IMR-90 (cell line): Measurements from ENCODE around the gene MRGPRX2. TPM values are rescaled to one million over a fixed set of nuclear protein-coding genes. Genes with fewer than 3 reads are reported as not detected.

Experiments used
- ATAC-seq: fragments of 200-7000 bp; cut with Tn5 transposase; 2 replicates; pipeline ENCODE4 v1.9.1; 2020; ENCODE audit warnings: low read depth, mild to moderate bottlenecking, moderate library complexity
- BruUV-seq: library from RNA; stranded (reverse); fragments of 400-500 nt; replicated peaks from 2 replicates; lab custom pipeline; 2021; lab: Mats Ljungman, UMichigan
- CTCF ChIA-PET: fragments of 300-600 bp; formaldehyde crosslinking; extraction: SDS; loops from one replicate; lab custom pipeline; 2021; ENCODE audit warnings: antibody characterized with exemption; lab: Yijun Ruan, JAX
- POLR2A ChIA-PET: fragments of 300-600 bp; sonication (Branson Sonifier 250); formaldehyde crosslinking; loops from one replicate; lab custom pipeline; 2022; ENCODE audit warnings: antibody characterized with exemption; ENCODE audit not compliant: unreplicated experiment; lab: Charles Lee
- DNase-seq: peaks from one replicate; pipeline ENCODE4 v3.0.0; 2013
- H2AFZ ChIP-seq: replicated peaks from 2 replicates; pipeline ENCODE3; 2013; ENCODE audit warnings: low read length, mild to moderate bottlenecking; ENCODE audit not compliant: poor library complexity
- H2AK5ac ChIP-seq: 2 replicates; pipeline ENCODE4 v1.6.1; 2013; ENCODE audit warnings: low read depth, low read length, inconsistent platforms
- H2AK9ac ChIP-seq: replicated peaks from 2 replicates; pipeline ENCODE3; 2013; ENCODE audit warnings: mild to moderate bottlenecking, low read depth, low read length, moderate library complexity; ENCODE audit not compliant: poor library complexity
- H2BK120ac ChIP-seq: 2 replicates; pipeline ENCODE4 v1.6.1; 2013; ENCODE audit warnings: low read depth, low read length, inconsistent platforms
- H2BK15ac ChIP-seq: 3 replicates; pipeline ENCODE4 v1.6.1; 2013; ENCODE audit warnings: low read depth, low read length, inconsistent platforms
- H2BK20ac ChIP-seq: 2 replicates; pipeline ENCODE4 v1.6.1; 2013; ENCODE audit warnings: low read depth, mild to moderate bottlenecking, inconsistent platforms, low read length, moderate library complexity
- H2BK5ac ChIP-seq: 2 replicates; pipeline ENCODE4 v1.6.1; 2013; ENCODE audit warnings: mild to moderate bottlenecking, low read depth, low read length, inconsistent platforms; ENCODE audit not compliant: poor library complexity, severe bottlenecking
- H3K14ac ChIP-seq: replicated peaks from 2 replicates; pipeline ENCODE4 v1.6.1; 2013; ENCODE audit warnings: low read depth, low read length, inconsistent platforms
- H3K18ac ChIP-seq: 2 replicates; pipeline ENCODE4 v1.6.1; 2013; ENCODE audit warnings: low read depth, low read length, control low read depth
- H3K23ac ChIP-seq: 2 replicates; pipeline ENCODE4 v1.6.1; 2013; ENCODE audit warnings: low read depth, low read length, inconsistent platforms
- H3K27ac ChIP-seq: 2 replicates; pipeline ENCODE4 v1.5.1; 2013; ENCODE audit warnings: mild to moderate bottlenecking, control low read depth, low read length; ENCODE audit not compliant: insufficient read depth
- H3K27me3 ChIP-seq: 2 replicates; pipeline ENCODE4 v1.6.1; 2013; ENCODE audit warnings: low read length; ENCODE audit not compliant: control insufficient read depth, insufficient read depth
- H3K36me3 ChIP-seq: 2 replicates; pipeline ENCODE4 v1.6.1; 2013; ENCODE audit warnings: low read length, mixed read lengths; ENCODE audit not compliant: control insufficient read depth, insufficient read depth
- H3K4ac ChIP-seq: 2 replicates; pipeline ENCODE4 v1.6.1; 2013; ENCODE audit warnings: low read depth, low read length, inconsistent platforms
- H3K4me1 ChIP-seq: 2 replicates; pipeline ENCODE4 v1.6.1; 2013; ENCODE audit warnings: low read length, mixed read lengths; ENCODE audit not compliant: control insufficient read depth, insufficient read depth
- H3K4me2 ChIP-seq: 2 replicates; pipeline ENCODE4 v1.6.1; 2013; ENCODE audit warnings: low read depth, mild to moderate bottlenecking, control low read depth, low read length, moderate library complexity
- H3K4me3 ChIP-seq: 2 replicates; pipeline ENCODE4 v1.5.1; 2013; ENCODE audit warnings: low read depth, mild to moderate bottlenecking, control low read depth, low read length, moderate library complexity; ENCODE audit not compliant: insufficient read depth
- H3K56ac ChIP-seq: 2 replicates; pipeline ENCODE4 v1.6.1; 2013; ENCODE audit warnings: low read length, inconsistent platforms; ENCODE audit not compliant: insufficient read depth; ENCODE audit errors: extremely low read depth
- H3K79me1 ChIP-seq, 2 experiments: 2 replicates each; pipeline ENCODE4 v1.6.1; 2013; ENCODE audit warnings: low read length in 2 of 2, inconsistent platforms in 1 of 2, low read depth in 1 of 2
- H3K9ac ChIP-seq: 2 replicates; pipeline ENCODE4 v1.6.1; 2013; ENCODE audit warnings: low read depth, low read length, control low read depth
- H3K9me1 ChIP-seq: 2 replicates; pipeline ENCODE4 v1.6.1; 2013; ENCODE audit warnings: low read length, inconsistent platforms; ENCODE audit not compliant: insufficient read depth
- H3K9me3 ChIP-seq: 2 replicates; pipeline ENCODE4 v1.6.1; 2013; ENCODE audit warnings: low read length; ENCODE audit not compliant: control insufficient read depth, insufficient read depth
- H4K20me1 ChIP-seq: 2 replicates; pipeline ENCODE4 v1.6.1; 2013; ENCODE audit warnings: low read length, inconsistent platforms; ENCODE audit not compliant: insufficient read depth
- H4K5ac ChIP-seq: 2 replicates; pipeline ENCODE4 v1.6.1; 2013; ENCODE audit warnings: mild to moderate bottlenecking, low read depth, low read length, control low read depth
- H4K8ac ChIP-seq, 2 experiments: 2 replicates each; pipeline ENCODE4 v1.6.1; 2013; ENCODE audit warnings: low read depth in 2 of 2, low read length in 2 of 2, control low read depth in 1 of 2, inconsistent platforms in 1 of 2
- H4K91ac ChIP-seq: 2 replicates; pipeline ENCODE4 v1.6.1; 2013; ENCODE audit warnings: low read depth, low read length, inconsistent platforms; ENCODE audit not compliant: insufficient read depth
- BHLHE40 ChIP-seq: fragments of 150-350 bp; IDR thresholded peaks from 2 replicates; pipeline ENCODE4 v1.6.1; 2016; ENCODE audit warnings: mild to moderate bottlenecking, low read depth, low read length
- CTCF ChIP-seq: conservative IDR thresholded peaks from 2 replicates; pipeline ENCODE4 v1.5.1; 2012; ENCODE audit warnings: mild to moderate bottlenecking, low read depth, low read length, improper control_type of control experiment
- MAFK ChIP-seq: IDR thresholded peaks from 2 replicates; pipeline ENCODE4 v1.6.1; 2012; ENCODE audit warnings: low read depth, low read length, improper control_type of control experiment
- MAZ ChIP-seq: IDR thresholded peaks from 2 replicates; pipeline ENCODE4 v1.6.1; 2012; ENCODE audit warnings: low read depth, mild to moderate bottlenecking, low read length, improper control_type of control experiment, moderate library complexity, borderline replicate concordance
- MXI1 ChIP-seq: IDR thresholded peaks from 2 replicates; pipeline ENCODE4 v1.6.1; 2012; ENCODE audit warnings: low read depth, mild to moderate bottlenecking, low read length, moderate library complexity, borderline replicate concordance
- POLR2A ChIP-seq: IDR thresholded peaks from 2 replicates; pipeline ENCODE4 v1.6.1; 2012; ENCODE audit warnings: mild to moderate bottlenecking, low read depth, low read length
- RAD21 ChIP-seq: IDR thresholded peaks from 2 replicates; pipeline ENCODE4 v1.6.1; 2012; ENCODE audit warnings: low read length, improper control_type of control experiment
- USF2 ChIP-seq: fragments of 150-350 bp; IDR thresholded peaks from 2 replicates; pipeline ENCODE4 v1.6.1; 2017; ENCODE audit warnings: mild to moderate bottlenecking, antibody characterized with exemption, low read length, low read depth
- WGBS, 2 experiments: methylation state at CpG; one replicate each; pipeline versions ENCODE4 v1.1.5 to v1.1.7; 2013; ENCODE audit warnings: missing lambda C conversion rate in 2 of 2; ENCODE audit not compliant: insufficient read length in 1 of 2; ENCODE audit errors: extremely low coverage in 2 of 2; 5-methylcytosine and 5-hydroxymethylcytosine counted together
- dilution Hi-C: fragments of 300-500 bp; cut with HindIII; formaldehyde crosslinking; loops from one replicate; pipeline ENCODE4 v1.14.3; 2018; ENCODE audit warnings: low sequenced_read_pairs; ENCODE audit not compliant: unreplicated experiment
- in situ Hi-C: fragments of 300-500 bp; cut with MboI; formaldehyde crosslinking; loops from 3 replicates; pipeline ENCODE4 v1.14.3; 2019; ENCODE audit warnings: low sequenced_read_pairs, inconsistent platforms, mixed read lengths
- intact Hi-C: fragments of 100-400 bp; cut with micrococcal nuclease; formaldehyde crosslinking; loops from 2 replicates; pipeline ENCODE4 v1.10.0; 2022
- polyA plus RNA-seq, 3 experiments: library from polyadenylated mRNA; depleted of rRNA; stranded (reverse); fragments of >200 nt; gene quantifications; 2 replicates each; pipeline ENCODE4 v1.2.3, GENCODE V29; 2012; ENCODE audit warnings: low replicate concordance in 1 of 3
- total RNA-seq: library from RNA; depleted of rRNA; stranded (reverse); fragments of >200 nt; gene quantifications from 2 replicates; pipeline ENCODE4 v1.2.3, GENCODE V29; 2012

Gene MRGPRX2
- total and polyA plus RNA-seq, 2 of the 4 experiments (the other 2 are of a cell fraction): not detected

DNA sequence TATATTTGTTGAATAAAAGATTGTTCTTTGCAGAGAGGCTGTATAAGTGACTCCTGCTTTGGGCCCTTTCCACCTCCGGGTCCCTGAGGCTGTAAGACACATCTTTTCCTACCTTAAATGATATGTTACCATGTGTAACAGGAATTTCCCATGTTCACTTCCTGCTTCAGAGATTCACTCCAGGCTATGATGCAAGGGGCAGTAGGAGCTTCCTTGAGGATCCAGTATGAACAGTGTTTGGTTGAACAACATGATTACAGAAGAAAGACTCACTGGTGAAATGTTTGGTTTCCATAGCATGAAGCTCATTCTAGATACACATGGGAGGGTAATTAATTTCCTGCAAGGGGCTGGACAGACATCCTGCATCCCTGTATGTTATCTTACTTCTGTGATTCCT lies 30.8 kb upstream of the MRGPRX2 start:
- Histone ChIP-seq H2BK15ac (no peak overlapping the region), H3K4me2 (no peak overlapping the region)
- CTCF ChIA-PET: no interaction called here

More for the DNA sequence above, 30.8 kb upstream of the MRGPRX2 start:
- no peak overlapping the region for H3K14ac ChIP-seq
- H2BK20ac ChIP-seq: no peak overlapping the region
- no peak overlapping the region for H3K23ac ChIP-seq
- H2AK5ac ChIP-seq: no peak overlapping the region
- dilution Hi-C loops: no loop called here
- H3K56ac ChIP-seq: no peak overlapping the region
- no peaks in the 10 kb centered on the region for H3K4me1 ChIP-seq
- no peak overlapping the region for H3K4me3 ChIP-seq
- H3K27me3 ChIP-seq: peaks cover 4% of the 10 kb centered on the region
- H4K20me1 ChIP-seq: no peaks in the 10 kb centered on the region
- no TSS peak for BruUV-seq
- WGBS, 2 experiments: no CpG with 5 or more reads among the region's 1 CpG
- H4K5ac ChIP-seq: no peak overlapping the region
- intact Hi-C loops: no loop called here
- no peak overlapping the region for H2AFZ ChIP-seq
- in situ Hi-C loops: loop anchor here (25.0 kb wide), 1 partner anchor 671 kb away; no protein-coding TSS in a partner anchor
- no peak overlapping the region for H3K9ac ChIP-seq
- DNase-seq: no peak
- no peak overlapping the region for H2BK5ac ChIP-seq
- no peak overlapping the region for H4K8ac ChIP-seq
- H3K79me1 ChIP-seq: no peaks in the 10 kb centered on the region
- no peak overlapping the region for H3K18ac ChIP-seq
- TF ChIP-seq POLR2A: no peak
- TF ChIP-seq MXI1: no peak
- TF ChIP-seq CTCF: no peak
- TF ChIP-seq BHLHE40: no peak
- no peak for TF ChIP-seq MAZ
- no peak for TF ChIP-seq MAFK
- TF ChIP-seq RAD21: no peak
- TF ChIP-seq USF2: no peak
- H3K9me1 ChIP-seq: no peaks in the 10 kb centered on the region
- no peak overlapping the region for H4K91ac ChIP-seq
- H2BK120ac ChIP-seq: no peak overlapping the region
- no peak overlapping the region for H2AK9ac ChIP-seq
- no peak overlapping the region for H3K27ac ChIP-seq
- no peak for ATAC-seq
- no peaks in the 10 kb centered on the region for H3K36me3 ChIP-seq
- no peak overlapping the region for H3K4ac ChIP-seq
- no peaks in the 10 kb centered on the region for H3K9me3 ChIP-seq
- POLR2A ChIA-PET: no interaction called here
